Ramos (cell line): Measurements from ENCODE around the gene FATE1.

ENCODE experiments used
- in situ Hi-C: fragments of 300-500 bp; cut with MboI; formaldehyde crosslinking; loops from one replicate; pipeline ENCODE4 v1.14.3; 2022; ENCODE audit warnings: low sequenced_read_pairs; ENCODE audit not compliant: unreplicated experiment

FATE1 gene

GRCh38 chrX:151736685-151737084 lies 20.9 kb downstream of the FATE1 start:
- in situ Hi-C loops, result no loop called here

DNA sequence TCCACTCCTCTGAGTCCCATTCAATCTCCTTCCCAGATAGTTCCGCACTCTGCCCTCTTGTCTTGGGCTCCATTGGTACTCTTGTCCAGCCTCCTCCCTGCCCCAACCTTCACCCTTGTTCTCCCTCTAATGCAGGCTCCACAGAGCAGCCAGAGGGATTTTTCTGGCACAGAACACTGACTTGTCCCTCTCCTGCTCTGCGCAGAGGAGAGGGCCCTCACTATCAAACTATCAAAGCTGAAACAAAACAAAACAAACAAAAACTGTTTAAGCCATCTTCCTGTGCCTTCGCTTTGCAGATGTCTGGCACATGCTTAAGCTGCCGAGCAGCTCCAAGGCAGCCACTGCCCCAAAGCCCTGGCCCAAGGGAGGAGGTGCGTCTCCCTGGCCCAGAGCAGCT lies 21.7 kb downstream of the FATE1 start:
- in situ Hi-C loops, result no loop called here

GRCh38 chrX:151738751-151739150 lies 22.9 kb downstream of the FATE1 start:
- in situ Hi-C loops, result no loop called here

DNA sequence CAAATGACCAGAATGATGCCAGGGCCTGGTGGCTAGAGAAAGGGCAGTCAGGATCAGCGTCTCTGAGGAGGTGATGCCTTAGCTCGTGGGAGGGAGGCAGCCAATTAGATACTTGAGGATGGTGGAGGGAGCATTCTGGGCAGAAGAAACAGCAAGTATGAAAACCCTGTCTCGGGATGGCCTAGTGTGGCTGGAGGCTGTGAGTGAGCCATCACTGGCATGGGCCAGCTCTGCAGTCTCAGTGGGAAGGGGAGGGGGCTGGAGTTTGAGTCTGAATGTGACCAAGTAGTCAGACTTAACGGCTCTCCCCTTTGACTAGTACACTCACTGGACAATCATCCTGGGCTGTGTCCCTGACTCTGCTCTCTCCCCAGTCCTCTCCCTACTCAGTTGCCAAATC lies 25.8 kb downstream of the FATE1 start:
- in situ Hi-C loops, result no loop called here

DNA sequence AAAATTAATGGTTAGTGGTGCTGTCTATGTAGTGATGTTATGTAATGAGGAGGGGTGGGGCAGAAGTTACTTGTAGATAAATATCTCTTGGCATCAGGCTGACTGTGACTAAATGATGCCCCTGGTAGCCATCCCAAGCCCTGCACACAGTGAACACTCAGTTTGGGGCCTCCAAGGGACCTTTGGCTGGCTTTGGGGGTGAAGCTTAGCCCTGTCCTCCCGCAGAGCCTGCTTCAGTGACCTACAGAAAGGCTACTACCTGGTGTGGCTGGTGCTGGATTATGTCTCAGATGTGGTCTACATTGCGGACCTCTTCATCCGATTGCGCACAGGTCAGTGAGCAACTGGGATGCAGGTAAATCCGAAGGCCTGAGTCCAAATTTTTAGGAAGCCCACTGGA lies 26.5 kb downstream of the FATE1 start:
- in situ Hi-C loops, result no loop called here

DNA sequence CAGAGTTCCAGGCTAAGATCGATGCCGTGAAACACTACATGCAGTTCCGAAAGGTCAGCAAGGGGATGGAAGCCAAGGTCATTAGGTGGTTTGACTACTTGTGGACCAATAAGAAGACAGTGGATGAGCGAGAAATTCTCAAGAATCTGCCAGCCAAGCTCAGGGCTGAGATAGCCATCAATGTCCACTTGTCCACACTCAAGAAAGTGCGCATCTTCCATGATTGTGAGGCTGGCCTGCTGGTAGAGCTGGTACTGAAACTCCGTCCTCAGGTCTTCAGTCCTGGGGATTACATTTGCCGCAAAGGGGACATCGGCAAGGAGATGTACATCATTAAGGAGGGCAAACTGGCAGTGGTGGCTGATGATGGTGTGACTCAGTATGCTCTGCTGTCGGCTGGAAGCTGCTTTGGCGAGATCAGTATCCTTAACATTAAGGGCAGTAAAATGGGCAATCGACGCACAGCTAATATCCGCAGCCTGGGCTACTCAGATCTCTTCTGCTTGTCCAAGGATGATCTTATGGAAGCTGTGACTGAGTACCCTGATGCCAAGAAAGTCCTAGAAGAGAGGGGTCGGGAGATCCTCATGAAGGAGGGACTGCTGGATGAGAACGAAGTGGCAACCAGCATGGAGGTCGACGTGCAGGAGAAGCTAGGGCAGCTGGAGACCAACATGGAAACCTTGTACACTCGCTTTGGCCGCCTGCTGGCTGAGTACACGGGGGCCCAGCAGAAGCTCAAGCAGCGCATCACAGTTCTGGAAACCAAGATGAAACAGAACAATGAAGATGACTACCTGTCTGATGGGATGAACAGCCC lies 28.0 kb downstream of the FATE1 start:
- in situ Hi-C loops, result no loop called here

DNA sequence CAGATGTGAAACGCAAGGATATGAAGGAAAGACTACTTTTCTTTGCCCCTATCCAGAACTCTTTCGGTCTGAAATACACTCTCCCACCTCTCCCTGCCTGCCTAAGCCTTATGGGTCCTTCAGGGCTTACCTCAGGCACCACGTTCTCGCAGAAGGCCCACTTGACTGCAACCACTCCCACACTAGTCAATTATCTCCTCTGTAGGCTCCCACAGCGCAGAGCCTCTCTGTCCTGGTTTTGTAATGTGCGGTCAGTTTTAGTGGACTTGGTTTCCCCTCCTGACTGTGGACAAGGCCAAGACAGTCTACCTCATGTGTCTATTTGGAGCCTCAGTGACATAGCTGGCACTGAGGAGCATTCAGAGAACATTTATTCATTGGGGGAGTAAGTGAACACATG lies 29.8 kb downstream of the FATE1 start:
- in situ Hi-C loops, result no loop called here

DNA sequence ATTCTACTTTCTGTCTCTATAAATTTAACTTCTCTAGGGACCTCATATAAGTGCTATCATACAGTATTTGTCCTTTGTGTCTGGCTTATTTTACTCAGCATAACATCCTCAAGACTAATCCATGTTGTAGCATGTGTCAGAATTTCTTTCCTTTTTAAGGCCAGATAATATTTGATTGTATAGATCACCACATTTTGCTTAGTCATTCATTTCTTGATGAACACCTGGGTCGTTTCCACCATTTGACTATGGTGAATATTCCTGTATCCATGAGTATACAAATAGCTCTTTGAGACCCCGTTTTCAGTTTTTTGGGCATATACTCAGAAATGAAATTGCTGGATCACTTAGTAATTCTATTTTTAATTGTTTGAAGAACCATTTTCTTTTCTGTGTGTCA lies 30.7 kb downstream of the FATE1 start:
- in situ Hi-C loops, result no loop called here

- in situ Hi-C loops, result no loop called here
Measured at GRCh38 chrX:151750511-151750910, 34.7 kb downstream of the FATE1 start.

GRCh38 chrX:151752847-151753246 lies 37.0 kb downstream of the FATE1 start:
- in situ Hi-C loops, result no loop called here

GRCh38 chrX:151753313-151754046 lies 37.6 kb downstream of the FATE1 start:
- in situ Hi-C loops, result no loop called here

- in situ Hi-C loops, result no loop called here
Measured at GRCh38 chrX:151754047-151754429, 38.2 kb downstream of the FATE1 start.

GRCh38 chrX:151754641-151755215 lies 38.9 kb downstream of the FATE1 start:
- in situ Hi-C loops, result no loop called here

DNA sequence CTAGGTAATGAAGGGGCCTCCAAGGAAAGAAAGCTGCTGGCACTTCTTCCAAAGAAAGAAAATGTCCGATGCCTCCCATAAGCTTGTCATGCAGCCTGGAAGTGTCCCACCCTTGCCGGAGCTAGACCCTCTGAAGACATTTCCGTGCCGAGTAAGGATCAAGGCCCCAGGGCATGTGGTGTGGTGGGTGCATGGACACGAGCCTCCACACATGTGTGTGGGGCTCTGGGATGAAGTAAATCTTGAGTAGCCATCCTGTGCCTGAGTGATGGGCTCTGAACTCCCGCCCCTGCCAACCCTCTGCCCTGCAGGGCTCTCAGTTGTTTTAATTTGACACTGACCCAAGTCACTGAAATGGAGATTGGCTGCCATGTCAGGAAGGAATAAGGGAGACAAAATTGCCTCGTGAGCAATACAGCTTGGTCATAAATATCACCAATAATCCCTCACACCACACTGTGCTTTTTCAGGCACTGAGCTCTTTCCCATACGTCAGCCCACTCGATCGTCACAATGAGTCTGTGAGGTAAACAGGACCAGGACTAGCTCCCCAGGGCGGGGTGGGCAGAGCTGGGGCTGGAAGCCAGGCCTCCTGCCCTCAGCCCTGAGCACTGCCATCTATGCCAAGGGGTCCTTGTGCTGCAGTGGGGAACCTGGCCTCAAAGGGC lies 43.3 kb downstream of the FATE1 start:
- in situ Hi-C loops, result no loop called here

DNA sequence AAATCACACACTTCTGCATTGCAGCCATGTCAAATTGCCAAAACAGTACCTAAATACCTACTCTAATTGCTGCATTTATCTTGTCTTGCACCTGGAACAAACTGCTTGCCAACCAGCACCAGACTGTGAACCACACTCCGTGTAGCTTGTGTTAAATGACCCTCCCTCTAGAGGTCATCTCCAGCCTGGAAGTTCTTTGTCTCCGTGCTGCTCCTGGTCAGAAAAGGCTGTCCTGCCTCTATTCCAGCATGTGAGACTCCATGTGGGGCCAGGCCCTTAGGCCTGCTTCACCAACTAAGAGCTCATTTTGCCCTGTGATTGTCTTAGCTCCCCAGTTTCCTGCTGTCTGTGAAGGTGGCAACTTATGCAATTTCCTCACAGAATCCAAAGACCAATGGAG lies 47.0 kb downstream of the FATE1 start:
- in situ Hi-C loops, result no loop called here

- in situ Hi-C loops, result no loop called here
Measured at GRCh38 chrX:151763711-151764110, 47.9 kb downstream of the FATE1 start.

DNA sequence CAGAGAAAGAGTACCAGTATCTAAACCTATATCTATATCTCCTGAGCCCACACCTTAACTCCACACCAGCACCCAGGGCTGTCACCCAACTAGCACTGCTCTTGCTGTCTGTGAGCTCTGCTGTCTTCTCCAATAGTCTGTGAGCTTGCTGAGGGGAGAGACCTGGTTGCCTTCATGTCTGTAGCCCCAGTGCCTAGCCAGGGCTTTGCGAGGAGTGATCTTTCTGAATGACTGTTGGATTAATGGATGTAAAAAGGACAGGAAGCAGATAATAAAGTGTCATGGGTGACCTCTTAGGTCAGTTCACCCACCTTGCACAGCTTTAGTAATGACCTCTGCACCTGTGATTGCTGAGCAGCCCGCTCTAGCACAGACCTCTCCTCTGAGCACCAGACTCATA lies 49.2 kb downstream of the FATE1 start:
- in situ Hi-C loops, result no loop called here

DNA sequence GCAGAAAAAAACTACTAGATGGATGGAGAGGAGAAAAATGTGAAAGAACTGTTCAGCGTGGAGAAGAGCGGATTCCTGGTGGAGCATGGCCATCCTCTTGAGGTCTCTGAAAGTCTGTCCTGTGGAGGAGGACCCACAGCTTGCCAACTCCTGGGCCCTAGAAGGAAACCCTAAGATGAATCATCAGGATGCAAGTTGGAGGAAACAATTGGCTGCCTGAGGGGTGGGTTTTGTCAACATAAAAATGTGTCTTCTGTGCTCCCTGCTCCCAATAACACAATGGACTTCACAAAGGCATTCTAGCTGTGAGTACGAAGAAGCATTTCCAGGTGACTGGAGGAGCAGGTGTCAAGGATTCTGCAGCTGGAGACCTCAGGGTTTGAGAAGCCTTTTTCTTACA lies 55.9 kb downstream of the FATE1 start:
- in situ Hi-C loops, result no loop called here
